ENCODE data around the gene PECR. TPM values are rescaled to one million over a fixed set of nuclear protein-coding genes. Genes with fewer than 3 reads are reported as not detected.

The PECR gene
- total and polyA plus RNA-seq, 2 of the 13 experiments (the other 11 are each of a cell fraction or from before 2014, with no cell fraction given): 151 to 153 TPM

DNA sequence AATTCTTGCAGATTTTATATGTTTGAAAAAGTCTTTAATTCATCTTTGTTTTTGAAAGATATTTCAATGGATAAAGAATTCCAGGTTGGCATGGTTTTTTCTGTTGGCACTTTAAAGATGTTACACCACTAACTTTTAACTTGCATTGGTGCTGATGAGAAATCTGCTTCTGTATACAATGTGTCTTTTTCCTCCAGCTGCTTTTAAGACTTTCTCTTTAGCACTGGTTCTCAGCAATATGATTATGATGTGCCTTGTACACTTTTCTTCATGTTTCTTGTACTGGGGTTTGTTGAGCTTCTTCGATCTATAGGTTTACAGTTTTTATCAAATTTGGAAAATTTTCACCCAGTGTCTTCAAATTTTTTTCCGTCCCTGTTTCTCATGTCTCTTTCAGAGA, 29.2 kb downstream of the PECR start:
- POLR2A ChIA-PET: interaction anchor here (1.1 kb wide), 1 partner anchor 29 kb away, joined by 3 read pairs; the partner anchor contains the start of genes PECR and TMEM169
- Histone ChIP-seq H3K79me2 (ENCODE audit: insufficient read depth, low read length) (no peaks in the 10 kb centered on the region), H4K20me1 (ENCODE audit: insufficient read depth, low read length) (no peaks in the 10 kb centered on the region), H3K4me3 (replicated peaks in 1 of 3; ENCODE audit: insufficient read depth in 1 of 3, low read depth in 2 of 3, low read length in 3 of 3) (no peak overlapping the region), H3K27me3 (ENCODE audit: control insufficient read depth in 1 of 2, insufficient read depth in 2 of 2, low read length in 2 of 2) (no peaks in the 10 kb centered on the region), H3K36me3 (replicated peaks in 1 of 2; ENCODE audit: control insufficient read depth in 1 of 2, insufficient read depth in 2 of 2, low read length in 2 of 2) (peaks cover 9 to 39% of the 10 kb centered on the region in 2 experiments; a peak in 4 of 5 replicates), H3K4me1 (ENCODE audit: insufficient read depth, low read length) (peaks cover 37% of the 10 kb centered on the region), H2AFZ (ENCODE audit: low read length) (no peak overlapping the region), H3K9me3 (ENCODE audit: low read length) (no peaks in the 10 kb centered on the region), H3K4me2 (ENCODE audit: low read depth, low read length) (no peak overlapping the region), H3K27ac (ENCODE audit: extremely low read length, insufficient read depth, low read length) (no peak overlapping the region), H3K9ac (ENCODE audit: insufficient read depth, low read depth, low read length) (no peak overlapping the region)
- BruUV-seq (replicated peaks): no TSS peak
- intact Hi-C loops (cut with micrococcal nuclease; ENCODE audit: unreplicated experiment): no loop called here
- FAIRE-seq (no peak), ATAC-seq (no peak), DNase-seq (ENCODE audit: low spot score) (no peak)
- TF ChIP-seq ZNF570 (CRISPR knock-in tag; IDR thresholded peaks at IDR 0.05; ENCODE audit: borderline replicate concordance) (no peak), MAFK (conservative IDR thresholded peaks at IDR 0.05 in 1 of 2, IDR thresholded peaks at IDR 0.05 in 1 of 2; ENCODE audit: low read length in 2 of 2) (no peak), ZNF7 (CRISPR knock-in tag; IDR thresholded peaks at IDR 0.05) (peak; percentile 95)
- CTCF ChIA-PET (ENCODE audit: low intra/inter-chr PET ratio, low total read pairs): no interaction called here
- WGBS (ENCODE audit: low lambda C conversion rate): 98% methylated on average over 2 of the region's 2 CpGs
- in situ Hi-C loops (cut with HindIII; ENCODE audit: extremely low pct_ligation_motif_present, low pct_unique_long_range_greater_than_20kb): no loop called here

DNA sequence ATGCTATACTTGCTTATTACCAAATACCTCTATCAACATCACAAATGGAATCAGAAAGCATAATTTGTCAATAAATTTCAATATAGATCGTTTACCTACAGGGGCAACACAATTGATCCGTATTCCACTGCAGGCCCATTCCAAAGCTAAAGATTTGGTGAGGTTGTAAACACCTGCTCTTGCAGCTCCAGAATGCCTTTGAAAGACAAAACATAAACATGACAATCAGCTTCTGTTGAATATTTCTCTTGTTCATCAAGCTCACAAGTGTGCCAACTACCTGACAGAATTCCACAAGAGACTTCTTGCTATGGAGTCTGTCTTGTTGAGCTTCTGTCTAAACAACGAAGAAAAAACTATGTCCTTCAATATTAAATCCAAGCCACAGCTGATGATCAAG, 30.3 kb downstream of the PECR start:
- peaks cover 26% of the 10 kb centered on the region for H3K4me1 ChIP-seq (ENCODE audit: insufficient read depth, low read length)
- intact Hi-C loops (cut with micrococcal nuclease; ENCODE audit: unreplicated experiment): no loop called here
- H3K9ac ChIP-seq (ENCODE audit: insufficient read depth, low read depth, low read length): no peak overlapping the region
- H3K27me3 ChIP-seq (ENCODE audit: control insufficient read depth in 1 of 2, insufficient read depth in 2 of 2, low read length in 2 of 2): no peaks in the 10 kb centered on the region
- no TSS peak for BruUV-seq (replicated peaks)
- no peak overlapping the region for H2AFZ ChIP-seq (ENCODE audit: low read length)
- H3K36me3 ChIP-seq (replicated peaks in 1 of 2; ENCODE audit: control insufficient read depth in 1 of 2, insufficient read depth in 2 of 2, low read length in 2 of 2): peaks cover 13 to 45% of the 10 kb centered on the region in 2 experiments; a peak in 4 of 5 replicates
- TF ChIP-seq ZFY (CRISPR knock-in tag; IDR thresholded peaks at IDR 0.05) (no peak), SAP130 (CRISPR knock-in tag; IDR thresholded peaks at IDR 0.05; ENCODE audit: low read depth) (no peak)
- ATAC-seq: no peak
- FAIRE-seq: no peak
- H3K9me3 ChIP-seq (ENCODE audit: low read length): no peaks in the 10 kb centered on the region
- no peak for DNase-seq (ENCODE audit: low spot score)
- H3K79me2 ChIP-seq (ENCODE audit: insufficient read depth, low read length): no peaks in the 10 kb centered on the region
- WGBS (ENCODE audit: low lambda C conversion rate): 95% methylated on average over 3 of the region's 3 CpGs
- no peaks in the 10 kb centered on the region for H4K20me1 ChIP-seq (ENCODE audit: insufficient read depth, low read length)
- no peak overlapping the region for H3K27ac ChIP-seq (ENCODE audit: extremely low read length, insufficient read depth, low read length)
- in situ Hi-C loops (cut with HindIII; ENCODE audit: extremely low pct_ligation_motif_present, low pct_unique_long_range_greater_than_20kb): no loop called here
- H3K4me2 ChIP-seq (ENCODE audit: low read depth, low read length): no peak overlapping the region
- POLR2A ChIA-PET: no interaction called here
- no peak overlapping the region for H3K4me3 ChIP-seq (replicated peaks in 1 of 3; ENCODE audit: insufficient read depth in 1 of 3, low read depth in 2 of 3, low read length in 3 of 3)
- CTCF ChIA-PET (ENCODE audit: low intra/inter-chr PET ratio, low total read pairs): no interaction called here
